Progenitor cell of endocrine pancreas (in vitro differentiated cells): ENCODE results near the gene ZAR1. TPM values are rescaled to one million over a fixed set of nuclear protein-coding genes. Genes with fewer than 3 reads are reported as not detected.
A peak's percentile ranks its signal among the peaks of the same experiment; 100 is the strongest.

ENCODE experiments used
- DNase-seq: peaks from one replicate; pipeline ENCODE4 v3.0.0; 2021; ENCODE audit warnings: low spot score; ENCODE audit not compliant: unreplicated experiment
- H3K27ac Mint-ChIP-seq: 2 replicates; pipeline ENCODE4 v1.8.0; 2021; ENCODE audit warnings: mild to moderate bottlenecking, moderate library complexity, mixed read lengths
- H3K27me3 Mint-ChIP-seq: 2 replicates; pipeline ENCODE4 v1.8.0; 2021; ENCODE audit warnings: mixed read lengths
- H3K36me3 Mint-ChIP-seq: 2 replicates; pipeline ENCODE4 v1.8.0; 2022; ENCODE audit warnings: mixed read lengths; ENCODE audit not compliant: insufficient read depth
- H3K4me1 Mint-ChIP-seq: 2 replicates; pipeline ENCODE4 v1.8.0; 2021; ENCODE audit warnings: low read depth, mixed read lengths
- H3K4me3 Mint-ChIP-seq: 2 replicates; pipeline ENCODE4 v1.8.0; 2021; ENCODE audit warnings: low read depth, mild to moderate bottlenecking, moderate library complexity, mixed read lengths
- H3K9me3 Mint-ChIP-seq: 2 replicates; pipeline ENCODE4 v1.8.0; 2021; ENCODE audit warnings: low read depth, mixed read lengths
- CTCF ChIP-seq: fragments of 200-600 bp; sonication (generic); IDR thresholded peaks from one replicate; pipeline ENCODE4 v1.5.0; 2021; ENCODE audit warnings: antibody characterized with exemption, mild to moderate bottlenecking; ENCODE audit not compliant: unreplicated experiment
- total RNA-seq: library from RNA; stranded (reverse); gene quantifications from 2 replicates; pipeline ENCODE4 v1.2.1, GENCODE V29; 2021

Gene ZAR1
- total RNA-seq, 1 donor from 2014 or later = not detected

- Mint-ChIP-seq H3K27me3 (no peaks in the 10 kb centered on the region), H3K4me1 (peaks cover 12% of the 10 kb centered on the region), H3K4me3 (no peak overlapping the region), H3K36me3 (peaks cover 17% of the 10 kb centered on the region), H3K9me3 (no peaks in the 10 kb centered on the region), H3K27ac (no peak overlapping the region)
- no peak for DNase-seq
- TF ChIP-seq CTCF = no peak
These were observed 16.7 kb downstream of the ZAR1 start for GRCh38 chr4:48506716-48507115.

GRCh38 chr4:48509543-48509942 lies 19.5 kb downstream of the ZAR1 start:
- Mint-ChIP-seq H3K36me3 (peaks cover 27% of the 10 kb centered on the region), H3K4me3 (no peak overlapping the region), H3K9me3 (no peaks in the 10 kb centered on the region), H3K27ac (no peak overlapping the region), H3K4me1 (peaks cover 11% of the 10 kb centered on the region), H3K27me3 (no peaks in the 10 kb centered on the region)
- DNase-seq = no peak
- TF ChIP-seq CTCF = no peak

GRCh38 chr4:48518143-48518542 lies 28.1 kb downstream of the ZAR1 start:
- no peaks in the 10 kb centered on the region for H3K4me1 Mint-ChIP-seq
- DNase-seq = no peak
- H3K27ac Mint-ChIP-seq = peak overlapping the region; percentile 53
- no peak for TF ChIP-seq CTCF
- no peaks in the 10 kb centered on the region for H3K9me3 Mint-ChIP-seq
- peaks cover 25% of the 10 kb centered on the region for H3K36me3 Mint-ChIP-seq
- H3K4me3 Mint-ChIP-seq = no peak overlapping the region
- H3K27me3 Mint-ChIP-seq = no peaks in the 10 kb centered on the region

GRCh38 chr4:48526406-48526805 lies 36.4 kb downstream of the ZAR1 start:
- no peak for TF ChIP-seq CTCF
- Mint-ChIP-seq H3K27ac (no peak overlapping the region), H3K27me3 (no peaks in the 10 kb centered on the region), H3K4me3 (no peak overlapping the region), H3K36me3 (peaks cover 40% of the 10 kb centered on the region), H3K9me3 (no peaks in the 10 kb centered on the region), H3K4me1 (no peaks in the 10 kb centered on the region)
- DNase-seq = no peak

- Mint-ChIP-seq H3K36me3 (peaks cover 16% of the 10 kb centered on the region), H3K27ac (no peak overlapping the region), H3K4me3 (no peak overlapping the region), H3K27me3 (no peaks in the 10 kb centered on the region), H3K4me1 (peaks cover 12% of the 10 kb centered on the region), H3K9me3 (no peaks in the 10 kb centered on the region)
- DNase-seq = no peak
- TF ChIP-seq CTCF = no peak
These were observed 48.3 kb downstream of the ZAR1 start for GRCh38 chr4:48538358-48538757.
